Prostate gland (tissue), 2 donors: ENCODE data around the gene NFKBIB.

Experiments used
- POLR2A ChIP-seq: fragments of 450-650 bp; IDR thresholded peaks from one replicate; pipeline ENCODE4 v1.6.1; 2016; ENCODE audit warnings: antibody characterized with exemption, mild to moderate bottlenecking
- POLR2AphosphoS5 ChIP-seq: sonication (generic); formaldehyde crosslinking; IDR thresholded peaks from one replicate; pipeline ENCODE4 v1.6.1; 2017; ENCODE audit warnings: antibody characterized with exemption
- TF ChIP-seq, protein P1 (sequence below), 4 experiments: fragments of 200-600 bp in 2 of 4; fragments of 450-650 bp in 2 of 4; sonication (generic) in 2 of 4; IDR thresholded peaks; 1 replicate in 3 of 4; 2 replicates in 1 of 4; pipeline ENCODE4 v1.5.1; 2016 to 2019; ENCODE audit warnings: antibody characterized with exemption in 4 of 4, mild to moderate bottlenecking in 2 of 4, moderate library complexity in 2 of 4

DNA sequence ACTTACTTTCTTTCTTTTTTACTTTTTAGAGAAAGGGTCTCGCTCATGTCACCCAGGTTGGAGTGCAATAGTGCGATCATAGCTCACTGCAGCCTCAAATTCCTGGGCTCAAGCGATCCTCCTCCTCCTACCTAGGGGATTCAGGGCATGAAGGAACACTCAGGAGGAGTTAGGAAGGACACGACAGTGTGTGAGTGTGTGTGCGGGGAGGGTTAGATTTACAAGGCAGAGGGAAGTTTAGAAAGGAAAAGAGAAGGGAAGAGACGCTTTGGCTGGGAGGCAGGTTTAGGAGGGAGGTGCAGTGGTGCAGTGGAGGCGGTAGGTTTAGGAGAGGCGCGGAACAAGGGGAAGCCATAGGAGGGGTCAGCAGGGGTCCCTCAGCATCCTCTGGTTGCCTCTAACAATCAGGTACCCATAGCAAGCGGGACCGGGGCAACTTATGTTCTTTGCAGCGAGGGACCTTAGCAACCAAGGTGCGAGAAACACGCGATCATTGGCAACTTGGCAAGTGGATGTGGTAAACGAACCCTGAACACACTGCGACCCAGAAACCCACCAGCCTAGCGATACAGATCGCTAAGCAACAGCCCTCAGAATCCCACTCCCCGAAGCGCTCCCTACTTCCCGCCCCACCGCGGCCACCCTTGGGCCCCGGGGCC lies 852 bp upstream of the NFKBIB start:
- TF ChIP-seq POLR2AphosphoS5, result no peak
- TF ChIP-seq, protein P1, sequence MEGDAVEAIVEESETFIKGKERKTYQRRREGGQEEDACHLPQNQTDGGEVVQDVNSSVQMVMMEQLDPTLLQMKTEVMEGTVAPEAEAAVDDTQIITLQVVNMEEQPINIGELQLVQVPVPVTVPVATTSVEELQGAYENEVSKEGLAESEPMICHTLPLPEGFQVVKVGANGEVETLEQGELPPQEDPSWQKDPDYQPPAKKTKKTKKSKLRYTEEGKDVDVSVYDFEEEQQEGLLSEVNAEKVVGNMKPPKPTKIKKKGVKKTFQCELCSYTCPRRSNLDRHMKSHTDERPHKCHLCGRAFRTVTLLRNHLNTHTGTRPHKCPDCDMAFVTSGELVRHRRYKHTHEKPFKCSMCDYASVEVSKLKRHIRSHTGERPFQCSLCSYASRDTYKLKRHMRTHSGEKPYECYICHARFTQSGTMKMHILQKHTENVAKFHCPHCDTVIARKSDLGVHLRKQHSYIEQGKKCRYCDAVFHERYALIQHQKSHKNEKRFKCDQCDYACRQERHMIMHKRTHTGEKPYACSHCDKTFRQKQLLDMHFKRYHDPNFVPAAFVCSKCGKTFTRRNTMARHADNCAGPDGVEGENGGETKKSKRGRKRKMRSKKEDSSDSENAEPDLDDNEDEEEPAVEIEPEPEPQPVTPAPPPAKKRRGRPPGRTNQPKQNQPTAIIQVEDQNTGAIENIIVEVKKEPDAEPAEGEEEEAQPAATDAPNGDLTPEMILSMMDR (IDR thresholded peaks at IDR 0.05), result no peak
- TF ChIP-seq POLR2A, result no peak
